ENCODE measurements around the gene EIF2B5. TPM values are rescaled to one million over a fixed set of nuclear protein-coding genes. Genes with fewer than 3 reads are reported as not detected.

Gene EIF2B5
- total and polyA plus RNA-seq, 9 of the 15 experiments (the other 6 are each of a cell fraction or from before 2014, with no cell fraction given) = 19.1 to 92.4 (median 74.0) TPM

- TF ChIP-seq, protein P1, sequence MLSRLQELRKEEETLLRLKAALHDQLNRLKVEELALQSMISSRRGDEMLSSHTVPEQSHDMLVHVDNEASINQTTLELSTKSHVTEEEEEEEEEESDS (CRISPR knock-in tag; IDR thresholded peaks at IDR 0.05) = no peak
- TF ChIP-seq ZNF174 (CRISPR knock-in tag; IDR thresholded peaks at IDR 0.05) = no peak
- TF ChIP-seq, protein P2, sequence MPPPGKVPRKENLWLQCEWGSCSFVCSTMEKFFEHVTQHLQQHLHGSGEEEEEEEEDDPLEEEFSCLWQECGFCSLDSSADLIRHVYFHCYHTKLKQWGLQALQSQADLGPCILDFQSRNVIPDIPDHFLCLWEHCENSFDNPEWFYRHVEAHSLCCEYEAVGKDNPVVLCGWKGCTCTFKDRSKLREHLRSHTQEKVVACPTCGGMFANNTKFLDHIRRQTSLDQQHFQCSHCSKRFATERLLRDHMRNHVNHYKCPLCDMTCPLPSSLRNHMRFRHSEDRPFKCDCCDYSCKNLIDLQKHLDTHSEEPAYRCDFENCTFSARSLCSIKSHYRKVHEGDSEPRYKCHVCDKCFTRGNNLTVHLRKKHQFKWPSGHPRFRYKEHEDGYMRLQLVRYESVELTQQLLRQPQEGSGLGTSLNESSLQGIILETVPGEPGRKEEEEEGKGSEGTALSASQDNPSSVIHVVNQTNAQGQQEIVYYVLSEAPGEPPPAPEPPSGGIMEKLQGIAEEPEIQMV (tag; conservative IDR thresholded peaks at IDR 0.05; ENCODE audit: low read depth) = peak; percentile 97
- TF ChIP-seq, protein P3, sequence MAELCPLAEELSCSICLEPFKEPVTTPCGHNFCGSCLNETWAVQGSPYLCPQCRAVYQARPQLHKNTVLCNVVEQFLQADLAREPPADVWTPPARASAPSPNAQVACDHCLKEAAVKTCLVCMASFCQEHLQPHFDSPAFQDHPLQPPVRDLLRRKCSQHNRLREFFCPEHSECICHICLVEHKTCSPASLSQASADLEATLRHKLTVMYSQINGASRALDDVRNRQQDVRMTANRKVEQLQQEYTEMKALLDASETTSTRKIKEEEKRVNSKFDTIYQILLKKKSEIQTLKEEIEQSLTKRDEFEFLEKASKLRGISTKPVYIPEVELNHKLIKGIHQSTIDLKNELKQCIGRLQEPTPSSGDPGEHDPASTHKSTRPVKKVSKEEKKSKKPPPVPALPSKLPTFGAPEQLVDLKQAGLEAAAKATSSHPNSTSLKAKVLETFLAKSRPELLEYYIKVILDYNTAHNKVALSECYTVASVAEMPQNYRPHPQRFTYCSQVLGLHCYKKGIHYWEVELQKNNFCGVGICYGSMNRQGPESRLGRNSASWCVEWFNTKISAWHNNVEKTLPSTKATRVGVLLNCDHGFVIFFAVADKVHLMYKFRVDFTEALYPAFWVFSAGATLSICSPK (IDR thresholded peaks at IDR 0.05; ENCODE audit: borderline replicate concordance) = no peak
- TF ChIP-seq E2F6 (IDR thresholded peaks at IDR 0.05; ENCODE audit: borderline replicate concordance in 1 of 2, extremely low read depth in 1 of 2, insufficient read depth in 1 of 2, insufficient read length in 1 of 2, low read depth in 1 of 2, low read length in 1 of 2, poor library complexity in 1 of 2, severe bottlenecking in 1 of 2) = peak; percentile 87 to 97
- TF ChIP-seq NELFE (IDR thresholded peaks at IDR 0.05; ENCODE audit: insufficient read depth, insufficient read length) = no peak
- no peak for TF ChIP-seq SPI1 (IDR thresholded peaks at IDR 0.05; ENCODE audit: borderline replicate concordance, low read depth, low read length)
- TF ChIP-seq BACH1 (tag; IDR thresholded peaks at IDR 0.05) = no peak
- no peak for TF ChIP-seq ARID2 (IDR thresholded peaks at IDR 0.05)
- TF ChIP-seq ZNF644 (tag; IDR thresholded peaks at IDR 0.05; ENCODE audit: low read depth) = no peak
- TF ChIP-seq MAFF (IDR thresholded peaks at IDR 0.05; ENCODE audit: low read length) = no peak
- TF ChIP-seq PRMT5 (CRISPR knock-in tag; IDR thresholded peaks at IDR 0.05) = no peak
- no peak for TF ChIP-seq TCF15 (CRISPR knock-in tag; IDR thresholded peaks at IDR 0.05)
- TF ChIP-seq TBL1XR1 (IDR thresholded peaks at IDR 0.05; ENCODE audit: low read length in 2 of 2) = 0 out of 4 replicates have a peak, but pooled peaks of 1 of the 2 experiments have one; percentile 9
- no peak for TF ChIP-seq POLR2B (IDR thresholded peaks at IDR 0.05; ENCODE audit: low read depth, partially characterized antibody)
- TF ChIP-seq STAG1 (CRISPR knock-in tag; IDR thresholded peaks at IDR 0.05; ENCODE audit: borderline replicate concordance) = no peak
- no peak for TF ChIP-seq ELK1 (CRISPR knock-in tag; IDR thresholded peaks at IDR 0.05)
These were observed 19.9 kb downstream of the EIF2B5 start, which contains the start of gene DVL3 (continued) for GRCh38 chr3:184154885-184155643.
